NOMO-1 treated with DMSO at 0.1 percent for 48 hours (cell line): ENCODE results near the gene WFDC12.

Source experiments
- DNase-seq: peaks from one replicate; lab custom pipeline; 2025; ENCODE audit not compliant: unreplicated experiment; lab: John Stamatoyannopoulos, UW

Gene WFDC12

GRCh38 chr20:45092898-45093297 is 31.4 kb downstream of the WFDC12 start:
- no peak for DNase-seq

- no peak for DNase-seq
These were observed 32.9 kb downstream of the WFDC12 start for GRCh38 chr20:45091366-45091765.

GRCh38 chr20:45090481-45090880 is 33.8 kb downstream of the WFDC12 start:
- no peak for DNase-seq

- DNase-seq = no peak
These were observed 36.0 kb downstream of the WFDC12 start for GRCh38 chr20:45088247-45088646.

- no peak for DNase-seq
These were observed 36.5 kb downstream of the WFDC12 start for GRCh38 chr20:45087814-45088213.

GRCh38 chr20:45087097-45087790 is 37.0 kb downstream of the WFDC12 start:
- DNase-seq = peak; percentile 74

- DNase-seq = no peak
These were observed 38.4 kb downstream of the WFDC12 start for GRCh38 chr20:45085867-45086266.

- no peak for DNase-seq
These were observed 39.0 kb downstream of the WFDC12 start for GRCh38 chr20:45085289-45085688.

GRCh38 chr20:45083127-45083526 is 41.1 kb downstream of the WFDC12 start:
- DNase-seq = no peak

GRCh38 chr20:45082468-45082867 is 41.8 kb downstream of the WFDC12 start:
- DNase-seq = no peak

GRCh38 chr20:45080867-45081624 is 43.2 kb downstream of the WFDC12 start:
- no peak for DNase-seq

GRCh38 chr20:45077559-45077958 is 46.7 kb downstream of the WFDC12 start:
- no peak for DNase-seq
